Lung (tissue), 12 donors: Measurements from ENCODE around the gene ORC3. TPM values are rescaled to one million over a fixed set of nuclear protein-coding genes. Genes with fewer than 3 reads are reported as not detected.

Experiments
- ATAC-seq: fragments of 200-7000 bp; cut with Tn5 transposase; one replicate; pipeline ENCODE4 v1.9.1; 2020; ENCODE audit warnings: moderate number of reproducible peaks; ENCODE audit not compliant: insufficient read depth, low FRiP score
- DNase-seq, 3 donors: peaks; one replicate each; pipeline ENCODE4 v3.0.0-alpha.2; 2013 to 2017
- H3K27ac ChIP-seq, 2 donors: one replicate each; pipeline ENCODE4 v1.5.1; 2013; ENCODE audit warnings: mild to moderate bottlenecking in 2 of 2, moderate library complexity in 2 of 2, control low read depth in 1 of 2, inconsistent platforms in 1 of 2, low read depth in 1 of 2, low read length in 1 of 2
- H3K27me3 ChIP-seq, 3 donors: one replicate each; pipeline ENCODE4 v1.5.1; 2013; ENCODE audit warnings: low read length in 2 of 3; ENCODE audit not compliant: control insufficient read depth in 3 of 3, insufficient read depth in 3 of 3
- H3K36me3 ChIP-seq, 4 donors: one replicate each; pipeline ENCODE4 v1.5.1; 2013; ENCODE audit warnings: low read length in 4 of 4, mild to moderate bottlenecking in 1 of 4, moderate library complexity in 1 of 4; ENCODE audit not compliant: control insufficient read depth in 4 of 4, insufficient read depth in 4 of 4
- H3K4me1 ChIP-seq, 5 donors: one replicate each; pipeline ENCODE4 v1.5.1; 2013; ENCODE audit warnings: low read length in 5 of 5, mild to moderate bottlenecking in 2 of 5, moderate library complexity in 1 of 5; ENCODE audit not compliant: control insufficient read depth in 5 of 5, insufficient read depth in 5 of 5
- H3K4me3 ChIP-seq: one replicate; pipeline ENCODE4 v1.5.1; 2013; ENCODE audit warnings: mild to moderate bottlenecking, control low read depth, moderate library complexity
- H3K9ac ChIP-seq, 2 donors: one replicate each; pipeline ENCODE4 v1.5.1; 2013; ENCODE audit warnings: low read length in 2 of 2, control low read depth in 1 of 2; ENCODE audit not compliant: insufficient read depth in 1 of 2
- H3K9me3 ChIP-seq, 4 donors: one replicate each; pipeline ENCODE4 v1.5.1; 2013; ENCODE audit warnings: low read length in 3 of 4, mild to moderate bottlenecking in 1 of 4, moderate library complexity in 1 of 4; ENCODE audit not compliant: control insufficient read depth in 4 of 4, insufficient read depth in 3 of 4
- WGBS, 2 donors: extraction: QIAGEN DNeasy Blood & Tissue Kit; methylation state at CpG; one replicate each; pipeline ENCODE4 v1.1.7; 2013; 5-methylcytosine and 5-hydroxymethylcytosine counted together
- polyA plus RNA-seq, 2 donors: library from polyadenylated mRNA; stranded (reverse); fragments of 200-250 nt; gene quantifications; one replicate each; pipeline ENCODE4 v1.2.1, GENCODE V29; 2013
- total RNA-seq, 2 donors: library from RNA; depleted of rRNA in 1 of 2; stranded (reverse); fragments of >200 nt in 1 of 2; gene quantifications; one replicate each; pipeline ENCODE4 v1.2.1, GENCODE V29; 2014 to 2021
- TF ChIP-seq, protein P1 (sequence below): IDR thresholded peaks from 2 replicates; pipeline ENCODE4 v1.5.1; 2012; ENCODE audit warnings: mild to moderate bottlenecking; ENCODE audit errors: control extremely low read depth, extremely low read depth
- donor health status: control.
- donor health status: control.
- donor health status: Bipolar disorder and iron deficiency.
- donor health status: healthy.
- donor health status: DM: yes; HTN: yes; CAD: no.

The ORC3 gene
- total and polyA plus RNA-seq, 4 donors, result 12.0 to 30.3 (median 16.8) TPM

GRCh38 chr6:87714093-87714842, 124.3 kb downstream of the ORC3 start:
- Histone ChIP-seq H3K27me3 (no peaks in the 10 kb centered on the region), H3K4me3 (no peak overlapping the region), H3K9ac (no peak overlapping the region), H3K9me3 (no peaks in the 10 kb centered on the region), H3K4me1 (peaks cover 0 to 7% (median 2%) of the 10 kb centered on the region in 5 donors), H3K36me3 (no peaks in the 10 kb centered on the region), H3K27ac (peak overlapping the region in 1 of 2 donors; percentile 74)
- 32 to 54% methylated on average over 2 of the region's 2 CpGs for WGBS, 2 donors
- ATAC-seq (no peak), DNase-seq (no peak)
- TF ChIP-seq, protein P1, sequence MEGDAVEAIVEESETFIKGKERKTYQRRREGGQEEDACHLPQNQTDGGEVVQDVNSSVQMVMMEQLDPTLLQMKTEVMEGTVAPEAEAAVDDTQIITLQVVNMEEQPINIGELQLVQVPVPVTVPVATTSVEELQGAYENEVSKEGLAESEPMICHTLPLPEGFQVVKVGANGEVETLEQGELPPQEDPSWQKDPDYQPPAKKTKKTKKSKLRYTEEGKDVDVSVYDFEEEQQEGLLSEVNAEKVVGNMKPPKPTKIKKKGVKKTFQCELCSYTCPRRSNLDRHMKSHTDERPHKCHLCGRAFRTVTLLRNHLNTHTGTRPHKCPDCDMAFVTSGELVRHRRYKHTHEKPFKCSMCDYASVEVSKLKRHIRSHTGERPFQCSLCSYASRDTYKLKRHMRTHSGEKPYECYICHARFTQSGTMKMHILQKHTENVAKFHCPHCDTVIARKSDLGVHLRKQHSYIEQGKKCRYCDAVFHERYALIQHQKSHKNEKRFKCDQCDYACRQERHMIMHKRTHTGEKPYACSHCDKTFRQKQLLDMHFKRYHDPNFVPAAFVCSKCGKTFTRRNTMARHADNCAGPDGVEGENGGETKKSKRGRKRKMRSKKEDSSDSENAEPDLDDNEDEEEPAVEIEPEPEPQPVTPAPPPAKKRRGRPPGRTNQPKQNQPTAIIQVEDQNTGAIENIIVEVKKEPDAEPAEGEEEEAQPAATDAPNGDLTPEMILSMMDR, result no peak

Other genes starting within 250 kb of the ORC3 start
- 10 to 100 TPM in 1 of 2 donors, 1 to 10 TPM in 1; 2.4 to 11.5 TPM for gene C6orf163, start 245.3 kb upstream of the ORC3 start, total RNA-seq
- gene C6orf163, start 245.3 kb upstream of the ORC3 start, polyA plus RNA-seq, result under 1 TPM; 0.21 to 0.87 TPM
- 10 to 100 TPM; 10.9 to 15.0 TPM for gene CFAP206, start 182.2 kb upstream of the ORC3 start, total RNA-seq
- 1 to 10 TPM; 2.3 to 5.0 TPM for gene CFAP206, start 182.2 kb upstream of the ORC3 start, polyA plus RNA-seq
- gene SLC35A1, start 117.2 kb upstream of the ORC3 start, total RNA-seq, result 10 to 100 TPM; 21.7 to 42.2 TPM
- gene SLC35A1, start 117.2 kb upstream of the ORC3 start, polyA plus RNA-seq, result 10 to 100 TPM; 19.3 to 32.7 TPM
- 10 to 100 TPM; 28.5 to 40.5 TPM for gene RARS2, start 148 bp upstream of the ORC3 start, total RNA-seq
- gene RARS2, start 148 bp upstream of the ORC3 start, polyA plus RNA-seq, result 10 to 100 TPM; 15.6 to 20.2 TPM
- 10 to 100 TPM; 44.1 to 56.5 TPM for gene AKIRIN2, start 112.1 kb downstream of the ORC3 start, total RNA-seq
- 10 to 100 TPM; 20.9 to 63.1 TPM for gene AKIRIN2, start 112.1 kb downstream of the ORC3 start, polyA plus RNA-seq